Keratinocyte (primary cell): Measurements from ENCODE around the gene PDE1A. TPM values are rescaled to one million over a fixed set of nuclear protein-coding genes. Genes with fewer than 3 reads are reported as not detected.

Experiments used
- DNase-seq: peaks from one replicate; pipeline ENCODE4 v3.0.0-alpha.2; 2011; ENCODE audit warnings: low read depth, missing footprints, low spot score
- FAIRE-seq: peaks from 2 replicates; lab custom pipeline; 2011; peaks lifted over from hg19 to GRCh38; lab: Jason Lieb, UNC
- H2AFZ ChIP-seq: 2 replicates; pipeline ENCODE4 v1.6.0; 2012; ENCODE audit warnings: low read length, control low read depth, inconsistent platforms; ENCODE audit not compliant: control insufficient read depth
- H3K27ac ChIP-seq: 2 replicates; pipeline ENCODE4 v1.5.1; 2011; ENCODE audit warnings: low read length; ENCODE audit not compliant: control insufficient read depth, insufficient read depth
- H3K27me3 ChIP-seq: 3 replicates; pipeline ENCODE4 v1.6.0; 2011; ENCODE audit warnings: low read length; ENCODE audit not compliant: control insufficient read depth, insufficient read depth; ENCODE audit errors: extremely low read depth
- H3K36me3 ChIP-seq, 2 experiments: 2 replicates in 1 of 2; 3 replicates in 1 of 2; pipeline ENCODE4 v1.5.1; 2011; ENCODE audit warnings: low read length in 2 of 2, mild to moderate bottlenecking in 1 of 2; ENCODE audit not compliant: control insufficient read depth in 2 of 2, insufficient read depth in 2 of 2; ENCODE audit errors: extremely low read depth in 1 of 2
- H3K4me1 ChIP-seq: 3 replicates; pipeline ENCODE4 v1.5.1; 2011; ENCODE audit warnings: low read length; ENCODE audit not compliant: control insufficient read depth, insufficient read depth; ENCODE audit errors: extremely low read depth
- H3K4me2 ChIP-seq: 3 replicates; pipeline ENCODE4 v1.6.0; 2011; ENCODE audit warnings: low read depth, low read length; ENCODE audit not compliant: control insufficient read depth, insufficient read depth; ENCODE audit errors: extremely low read depth
- H3K4me3 ChIP-seq, 3 experiments: fragments of 200-600 bp in 1 of 3; sonication (generic) in 1 of 3; 2 replicates in 2 of 3; 3 replicates in 1 of 3; pipeline ENCODE4 v1.5.1; 2011 to 2016; ENCODE audit warnings: low read length in 3 of 3, mild to moderate bottlenecking in 3 of 3, control low read depth in 2 of 3, inconsistent platforms in 1 of 3, low read depth in 1 of 3, mixed read lengths in 1 of 3, mixed run types in 1 of 3, moderate library complexity in 1 of 3; ENCODE audit not compliant: control insufficient read depth in 2 of 3, insufficient read depth in 2 of 3; ENCODE audit errors: extremely low read depth in 1 of 3
- H3K79me2 ChIP-seq: 2 replicates; pipeline ENCODE4 v1.6.0; 2012; ENCODE audit warnings: low read length; ENCODE audit not compliant: control insufficient read depth, insufficient read depth
- H3K9ac ChIP-seq: 3 replicates; pipeline ENCODE4 v1.6.0; 2011; ENCODE audit warnings: low read length; ENCODE audit not compliant: control insufficient read depth, insufficient read depth; ENCODE audit errors: extremely low read depth
- H3K9me1 ChIP-seq: 3 replicates; pipeline ENCODE4 v1.6.0; 2011; ENCODE audit warnings: low read length; ENCODE audit not compliant: control insufficient read depth, insufficient read depth; ENCODE audit errors: extremely low read depth
- H3K9me3 ChIP-seq: 2 replicates; pipeline ENCODE4 v1.5.1; 2012; ENCODE audit warnings: low read depth, low read length; ENCODE audit not compliant: control insufficient read depth
- H4K20me1 ChIP-seq: 3 replicates; pipeline ENCODE4 v1.6.0; 2011; ENCODE audit warnings: low read length; ENCODE audit not compliant: control insufficient read depth, insufficient read depth; ENCODE audit errors: extremely low read depth
- CTCF ChIP-seq, 3 experiments: IDR thresholded peaks in 1 of 3; conservative IDR thresholded peaks in 1 of 3; optimal IDR thresholded peaks in 1 of 3; 2 replicates in 2 of 3; 3 replicates in 1 of 3; pipeline versions ENCODE3 to v1.5.1; 2011; ENCODE audit warnings: low read length in 3 of 3, mild to moderate bottlenecking in 3 of 3, moderate library complexity in 2 of 3, control low read depth in 1 of 3, inconsistent platforms in 1 of 3; ENCODE audit not compliant: insufficient read depth in 2 of 3; ENCODE audit errors: extremely low read depth in 1 of 3
- EZH2 ChIP-seq: IDR thresholded peaks from one replicate; pipeline ENCODE4 v1.6.1; 2012; ENCODE audit warnings: inconsistent platforms, mild to moderate bottlenecking, low read length, moderate library complexity
- dilution Hi-C: fragments of 300-500 bp; cut with MboI; formaldehyde crosslinking; loops from one replicate; pipeline ENCODE4 v1.7.0; 2020; ENCODE audit warnings: low sequenced_read_pairs; ENCODE audit not compliant: extremely low pct_ligation_motif_present
- polyA plus RNA-seq, 5 experiments: library from polyadenylated mRNA; depleted of rRNA in 3 of 5; stranded (reverse) in 3 of 5; stranded (forward) in 1 of 5; unstranded in 1 of 5; fragments of >200 nt; gene quantifications; 1 replicate in 1 of 5; 2 replicates in 3 of 5; 3 replicates in 1 of 5; pipeline versions ENCODE4 v1.2.1 to v1.2.3, GENCODE V29; 2011 to 2012; ENCODE audit warnings: missing spikeins in 2 of 5, low read depth in 1 of 5, low replicate concordance in 1 of 5

Gene PDE1A
- polyA plus RNA-seq, 1 donor (not counting 4 experiments of a cell fraction or from before 2014, with no cell fraction given), result 0.10 TPM

GRCh38 chr2:182248898-182249297 lies 177.9 kb downstream of the PDE1A start:
- Histone ChIP-seq H3K9me1 (no peaks in the 10 kb centered on the region), H4K20me1 (no peaks in the 10 kb centered on the region), H3K4me1 (no peaks in the 10 kb centered on the region), H3K36me3 (no peaks in the 10 kb centered on the region), H3K27me3 (no peaks in the 10 kb centered on the region), H3K27ac (no peak overlapping the region), H3K4me3 (no peak overlapping the region), H2AFZ (no peak overlapping the region), H3K4me2 (no peak overlapping the region), H3K9ac (no peak overlapping the region), H3K9me3 (no peaks in the 10 kb centered on the region), H3K79me2 (no peaks in the 10 kb centered on the region)
- TF ChIP-seq CTCF (optimal IDR thresholded peaks at IDR 0.05 in 1 of 3, IDR thresholded peaks at IDR 0.05 in 1 of 3, conservative IDR thresholded peaks at IDR 0.05 in 1 of 3; ENCODE audit: extremely low read depth in 1 of 3, insufficient read depth in 2 of 3, low read length in 3 of 3) (no peak), EZH2 (no peak)
- dilution Hi-C loops, result no loop called here
- no peak for DNase-seq
- no peak for FAIRE-seq

GRCh38 chr2:182248362-182248761 lies 178.5 kb downstream of the PDE1A start:
- Histone ChIP-seq H3K4me2 (no peak overlapping the region), H3K9me3 (no peaks in the 10 kb centered on the region), H3K27ac (no peak overlapping the region), H3K9ac (no peak overlapping the region), H3K4me3 (no peak overlapping the region), H3K9me1 (no peaks in the 10 kb centered on the region), H3K79me2 (no peaks in the 10 kb centered on the region), H3K27me3 (no peaks in the 10 kb centered on the region), H2AFZ (no peak overlapping the region), H3K4me1 (no peaks in the 10 kb centered on the region), H3K36me3 (no peaks in the 10 kb centered on the region), H4K20me1 (no peaks in the 10 kb centered on the region)
- no peak for DNase-seq
- TF ChIP-seq EZH2 (no peak), CTCF (optimal IDR thresholded peaks at IDR 0.05 in 1 of 3, IDR thresholded peaks at IDR 0.05 in 1 of 3, conservative IDR thresholded peaks at IDR 0.05 in 1 of 3; ENCODE audit: extremely low read depth in 1 of 3, insufficient read depth in 2 of 3, low read length in 3 of 3) (no peak)
- no peak for FAIRE-seq
- dilution Hi-C loops, result no loop called here
